Natural killer cell treated with Interleukin-12 subunit alpha and Interleukin-12 subunit beta and Interleukin-15 and Interleukin-18, amount 100 ng/mL, for 72 hours (primary cell): Measurements from ENCODE around the gene UGT2B7. TPM values are rescaled to one million over a fixed set of nuclear protein-coding genes. Genes with fewer than 3 reads are reported as not detected.
"Not testable (repeated sequence)": the region's sequence is repeated elsewhere in the genome, so short reads cannot be mapped to it uniquely, and the experiment has no call there.

ENCODE experiments used
- ATAC-seq, 2 donors: fragments of 150-1000 bp; cut with Tn5 transposase in 1 of 2; sonication (Bioruptor Pico), chemical (Tn5 transposase) in 1 of 2; 2 replicates each; pipeline ENCODE4 v1.10.0; 2021
- DNase-seq: peaks from one replicate; pipeline ENCODE4 v3.0.0; 2022; ENCODE audit warnings: low spot score
- H3K27ac Mint-ChIP-seq, 2 donors: 1 replicate in 1 of 2; 2 replicates in 1 of 2; pipeline ENCODE4 v1.8.0; 2022; ENCODE audit warnings: mixed read lengths in 2 of 2, mild to moderate bottlenecking in 1 of 2, moderate library complexity in 1 of 2
- H3K27me3 Mint-ChIP-seq, 2 donors: 1 replicate in 1 of 2; 2 replicates in 1 of 2; pipeline ENCODE4 v1.8.0; 2022; ENCODE audit warnings: mixed read lengths in 2 of 2
- H3K36me3 Mint-ChIP-seq: one replicate; pipeline ENCODE4 v1.8.0; 2022; ENCODE audit warnings: mixed read lengths
- H3K4me1 Mint-ChIP-seq, 2 donors: 1 replicate in 1 of 2; 2 replicates in 1 of 2; pipeline ENCODE4 v1.8.0; 2022; ENCODE audit warnings: low read depth in 2 of 2, mixed read lengths in 2 of 2, mild to moderate bottlenecking in 1 of 2
- H3K4me3 Mint-ChIP-seq: one replicate; pipeline ENCODE4 v1.8.0; 2022; ENCODE audit warnings: mixed read lengths
- H3K9me3 Mint-ChIP-seq: 2 replicates; pipeline ENCODE4 v1.8.0; 2022; ENCODE audit warnings: mixed read lengths
- total RNA-seq, 2 donors: library from RNA; stranded (reverse); gene quantifications; one replicate each; pipeline ENCODE4 v1.2.3, GENCODE V29; 2022

Gene UGT2B7
- total RNA-seq, 2 donors from 2014 or later = not detected

- no peak for ATAC-seq
- Mint-ChIP-seq H3K27me3 (no peaks in the 10 kb centered on the region), H3K4me3 (no peak overlapping the region), H3K4me1 (no peaks in the 10 kb centered on the region), H3K9me3 (peaks cover 18% of the 10 kb centered on the region), H3K27ac (no peak overlapping the region), H3K36me3 (no peaks in the 10 kb centered on the region)
- DNase-seq = no peak
These were observed 2.2 kb downstream of the UGT2B7 start for GRCh38 chr4:69098470-69098869.

GRCh38 chr4:69099910-69100309 is 3.6 kb downstream of the UGT2B7 start:
- ATAC-seq (no peak), DNase-seq (no peak)
- no peak overlapping the region for H3K27ac Mint-ChIP-seq
- H3K4me3 Mint-ChIP-seq = no peak overlapping the region
- H3K36me3 Mint-ChIP-seq = no peaks in the 10 kb centered on the region
- no peaks in the 10 kb centered on the region for H3K4me1 Mint-ChIP-seq
- H3K27me3 Mint-ChIP-seq = no peaks in the 10 kb centered on the region
- H3K9me3 Mint-ChIP-seq = peaks cover 17% of the 10 kb centered on the region

GRCh38 chr4:69102668-69103067 is 6.4 kb downstream of the UGT2B7 start:
- H3K27ac Mint-ChIP-seq, H3K4me1 Mint-ChIP-seq, ATAC-seq, H3K27me3 Mint-ChIP-seq, DNase-seq, H3K4me3 Mint-ChIP-seq, H3K36me3 Mint-ChIP-seq: not testable (repeated sequence)
- peaks cover 12% of the 10 kb centered on the region for H3K9me3 Mint-ChIP-seq

GRCh38 chr4:69104719-69105275 is 8.5 kb downstream of the UGT2B7 start:
- Mint-ChIP-seq H3K27me3 (no peaks in the 10 kb centered on the region), H3K36me3 (no peaks in the 10 kb centered on the region), H3K9me3 (peaks cover 6% of the 10 kb centered on the region), H3K4me3 (no peak overlapping the region), H3K27ac (no peak overlapping the region), H3K4me1 (no peaks in the 10 kb centered on the region)
- DNase-seq (no peak), ATAC-seq (no peak)

GRCh38 chr4:69115151-69115850 is 19.0 kb downstream of the UGT2B7 start:
- not testable (repeated sequence) for H3K36me3 Mint-ChIP-seq, H3K4me1 Mint-ChIP-seq, ATAC-seq, H3K27ac Mint-ChIP-seq, H3K4me3 Mint-ChIP-seq, H3K9me3 Mint-ChIP-seq, H3K27me3 Mint-ChIP-seq, DNase-seq

- Mint-ChIP-seq H3K27me3 (no peaks in the 10 kb centered on the region), H3K27ac (no peak overlapping the region), H3K9me3 (peaks cover 8% of the 10 kb centered on the region), H3K4me1 (no peaks in the 10 kb centered on the region), H3K36me3 (no peaks in the 10 kb centered on the region), H3K4me3 (no peak overlapping the region)
- ATAC-seq = no peak
- no peak for DNase-seq
These were observed 19.6 kb downstream of the UGT2B7 start for GRCh38 chr4:69115851-69116213.

- no peak overlapping the region for H3K27ac Mint-ChIP-seq
- ATAC-seq (no peak), DNase-seq (no peak)
- no peaks in the 10 kb centered on the region for H3K27me3 Mint-ChIP-seq
- no peaks in the 10 kb centered on the region for H3K36me3 Mint-ChIP-seq
- H3K4me1 Mint-ChIP-seq = no peaks in the 10 kb centered on the region
- no peak overlapping the region for H3K4me3 Mint-ChIP-seq
- H3K9me3 Mint-ChIP-seq = peaks cover 11% of the 10 kb centered on the region
These were observed 20.5 kb downstream of the UGT2B7 start for GRCh38 chr4:69116645-69117321.

GRCh38 chr4:69120870-69121269 is 24.6 kb downstream of the UGT2B7 start:
- Mint-ChIP-seq H3K36me3 (peaks cover 4% of the 10 kb centered on the region), H3K4me1 (no peaks in the 10 kb centered on the region), H3K27me3 (no peaks in the 10 kb centered on the region), H3K27ac (no peak overlapping the region), H3K9me3 (peaks cover 11% of the 10 kb centered on the region), H3K4me3 (no peak overlapping the region)
- ATAC-seq (no peak), DNase-seq (no peak)

GRCh38 chr4:69122476-69122875 is 26.2 kb downstream of the UGT2B7 start:
- Mint-ChIP-seq H3K4me1 (no peaks in the 10 kb centered on the region), H3K36me3 (peaks cover 4% of the 10 kb centered on the region), H3K4me3 (no peak overlapping the region), H3K27me3 (no peaks in the 10 kb centered on the region), H3K27ac (no peak overlapping the region), H3K9me3 (peaks cover 11% of the 10 kb centered on the region)
- ATAC-seq = no peak
- no peak for DNase-seq

- no peak overlapping the region for H3K27ac Mint-ChIP-seq
These were observed 28.7 kb downstream of the UGT2B7 start for GRCh38 chr4:69124941-69125340.

GRCh38 chr4:69126024-69126423 is 29.8 kb downstream of the UGT2B7 start:
- H3K27me3 Mint-ChIP-seq = no peaks in the 10 kb centered on the region
- H3K4me1 Mint-ChIP-seq = no peaks in the 10 kb centered on the region
- no peak for ATAC-seq
- H3K4me3 Mint-ChIP-seq = no peak overlapping the region
- no peak overlapping the region for H3K27ac Mint-ChIP-seq
- peaks cover 7% of the 10 kb centered on the region for H3K9me3 Mint-ChIP-seq
- peaks cover 4% of the 10 kb centered on the region for H3K36me3 Mint-ChIP-seq
- DNase-seq = no peak

More at GRCh38 chr4:69124941-69125340, 28.7 kb downstream of the UGT2B7 start:
- Mint-ChIP-seq H3K4me3 (no peak overlapping the region), H3K9me3 (peaks cover 11% of the 10 kb centered on the region), H3K4me1 (no peaks in the 10 kb centered on the region), H3K36me3 (peaks cover 4% of the 10 kb centered on the region), H3K27me3 (no peaks in the 10 kb centered on the region)
- DNase-seq (no peak), ATAC-seq (no peak)

GRCh38 chr4:69133993-69134392 is 37.7 kb downstream of the UGT2B7 start:
- ATAC-seq (no peak), DNase-seq (no peak)
- no peak overlapping the region for H3K27ac Mint-ChIP-seq
- H3K4me1 Mint-ChIP-seq = no peaks in the 10 kb centered on the region
- no peaks in the 10 kb centered on the region for H3K36me3 Mint-ChIP-seq
- no peaks in the 10 kb centered on the region for H3K27me3 Mint-ChIP-seq
- no peaks in the 10 kb centered on the region for H3K9me3 Mint-ChIP-seq
- no peak overlapping the region for H3K4me3 Mint-ChIP-seq

GRCh38 chr4:69134471-69134870 is 38.2 kb downstream of the UGT2B7 start:
- H3K4me3 Mint-ChIP-seq = no peak overlapping the region
- no peaks in the 10 kb centered on the region for H3K27me3 Mint-ChIP-seq
- DNase-seq = no peak
- no peaks in the 10 kb centered on the region for H3K4me1 Mint-ChIP-seq
- H3K27ac Mint-ChIP-seq = no peak overlapping the region
- no peaks in the 10 kb centered on the region for H3K36me3 Mint-ChIP-seq
- no peaks in the 10 kb centered on the region for H3K9me3 Mint-ChIP-seq
- no peak for ATAC-seq

GRCh38 chr4:69141320-69141719 is 45.0 kb downstream of the UGT2B7 start:
- H3K4me3 Mint-ChIP-seq = no peak overlapping the region
- H3K27me3 Mint-ChIP-seq = no peaks in the 10 kb centered on the region
- no peak overlapping the region for H3K27ac Mint-ChIP-seq
- DNase-seq (no peak), ATAC-seq (no peak)
- peaks cover 3% of the 10 kb centered on the region for H3K9me3 Mint-ChIP-seq
- no peaks in the 10 kb centered on the region for H3K4me1 Mint-ChIP-seq
- no peaks in the 10 kb centered on the region for H3K36me3 Mint-ChIP-seq
